Stomach (tissue), 9 donors: ENCODE results near the gene VARS2. TPM values are rescaled to one million over a fixed set of nuclear protein-coding genes. Genes with fewer than 3 reads are reported as not detected.

Experiments
- DNase-seq, 2 donors: peaks; one replicate each; pipeline versions ENCODE4 v3.0.0 to v3.0.0-alpha.2; 2013 to 2019
- H3K27ac ChIP-seq, 5 donors: fragments of 200-600 bp in 4 of 5; sonication (generic) in 4 of 5; one replicate each; pipeline ENCODE4 v1.5.1; 2013 to 2019; ENCODE audit warnings: mild to moderate bottlenecking in 1 of 5, moderate library complexity in 1 of 5
- H3K27me3 ChIP-seq, 3 donors: fragments of 200-600 bp; sonication (generic); one replicate each; pipeline ENCODE4 v1.5.1; 2017 to 2019; ENCODE audit warnings: mixed run types in 1 of 3
- H3K36me3 ChIP-seq, 4 donors: fragments of 200-600 bp; sonication (generic); 1 replicate in 3 of 4; 2 replicates in 1 of 4; pipeline ENCODE4 v1.5.1; 2016 to 2019
- H3K4me1 ChIP-seq, 4 donors: fragments of 200-600 bp; sonication (generic); one replicate each; pipeline ENCODE4 v1.5.1; 2016 to 2019
- H3K4me3 ChIP-seq, 4 donors: fragments of 200-600 bp; sonication (generic) in 3 of 4; one replicate each; pipeline ENCODE4 v1.5.1; 2016 to 2019; ENCODE audit warnings: mild to moderate bottlenecking in 1 of 4
- H3K9me3 ChIP-seq, 4 donors: fragments of 200-600 bp; sonication (generic); one replicate each; pipeline ENCODE4 v1.5.1; 2016 to 2019
- CTCF ChIP-seq, 7 experiments: fragments of 450-650 bp in 4 of 7; fragments of 200-600 bp in 3 of 7; sonication (generic) in 3 of 7; IDR thresholded peaks; one replicate each; pipeline ENCODE4 v1.5.1; 2016 to 2019; ENCODE audit warnings: antibody characterized with exemption in 7 of 7, control low read depth in 2 of 7, mild to moderate bottlenecking in 1 of 7
- EP300 ChIP-seq: sonication (generic); formaldehyde crosslinking; IDR thresholded peaks from one replicate; pipeline ENCODE4 v1.6.1; 2017; ENCODE audit warnings: antibody characterized with exemption
- POLR2A ChIP-seq, 4 donors: fragments of 450-650 bp; IDR thresholded peaks; one replicate each; pipeline ENCODE4 v1.6.1; 2016; ENCODE audit warnings: antibody characterized with exemption in 4 of 4, control low read depth in 2 of 4, mild to moderate bottlenecking in 1 of 4, moderate library complexity in 1 of 4
- POLR2AphosphoS5 ChIP-seq, 3 donors: sonication (generic); formaldehyde crosslinking; IDR thresholded peaks; one replicate each; pipeline ENCODE4 v1.6.1; 2016; ENCODE audit warnings: antibody characterized with exemption in 3 of 3
- whole genome bisulfite sequencing, 5 donors: extraction: QIAGEN DNeasy Blood & Tissue Kit in 3 of 5; methylation state at CpG; one replicate each; pipeline versions ENCODE4 v1.1.5 to v1.1.7; 2013 to 2018; 5-methylcytosine and 5-hydroxymethylcytosine counted together
- intact Hi-C: fragments of 100-400 bp; cut with DNase I; formaldehyde crosslinking; loops from one replicate; pipeline ENCODE4 v1.15.1; 2023; ENCODE audit warnings: low total_unique reads
- polyA plus RNA-seq, 3 donors: library from polyadenylated mRNA; stranded (reverse); fragments of 200-250 nt; gene quantifications; one replicate each; pipeline ENCODE4 v1.2.3, GENCODE V29; 2013
- total RNA-seq, 5 donors: library from RNA; depleted of rRNA; stranded (reverse); fragments of >200 nt; gene quantifications; one replicate each; pipeline versions ENCODE4 v1.1.0 to v1.2.3, GENCODE V29; 2014 to 2016
- donor health status: healthy with polysubstance abuse.
- donor health status: Bipolar disorder and iron deficiency.
- donor health status: healthy.

Gene VARS2
- total and polyA plus RNA-seq, 8 donors = 1.2 to 61.6 (median 21.6) TPM

GRCh38 chr6:30882759-30883684 is 31.0 kb upstream of the VARS2 start:
- intact Hi-C loops = no loop called here
- WGBS, 5 donors = 16 to 41% (median 26%) methylated on average over 11 to 15 of the region's 15 CpGs
- peaks cover 38 to 65% (median 55%) of the 10 kb centered on the region in 4 donors for H3K4me1 ChIP-seq
- H3K4me3 ChIP-seq = peak overlapping the region; percentile 79 to 92 (median 80)
- peak; percentile 88 to 90 for DNase-seq
- peak overlapping the region; percentile 92 to 95 (median 93) for H3K27ac ChIP-seq
- H3K9me3 ChIP-seq = no peaks in the 10 kb centered on the region
- TF ChIP-seq CTCF (IDR thresholded peaks at IDR 0.05) = no peak
- TF ChIP-seq POLR2AphosphoS5 (IDR thresholded peaks at IDR 0.05) = no peak
- no peak for TF ChIP-seq POLR2A (IDR thresholded peaks at IDR 0.05)
- no peak for TF ChIP-seq EP300
- H3K27me3 ChIP-seq = peaks cover 0 to 4% (median 0%) of the 10 kb centered on the region in 3 donors
- H3K36me3 ChIP-seq = no peaks in the 10 kb centered on the region

- H3K27ac ChIP-seq = peak within 1 kb of the TSS; percentile 92 to 95 (median 93)
- H3K4me3 ChIP-seq = peak within 1 kb of the TSS; percentile 79 to 92 (median 80)
- H3K9me3 ChIP-seq = no peaks in the 10 kb centered on the region
- intact Hi-C loops = no loop called here
- DNase-seq = peak; percentile 89 to 95
- 5 to 23% (median 20%) methylated on average over 13 to 60 of the region's 62 CpGs for WGBS, 5 donors
- peaks cover 0 to 5% (median 3%) of the 10 kb centered on the region in 4 donors for H3K36me3 ChIP-seq
- H3K27me3 ChIP-seq = peaks cover 0 to 4% (median 0%) of the 10 kb centered on the region in 3 donors
- H3K4me1 ChIP-seq = peaks cover 38 to 65% (median 54%) of the 10 kb centered on the region in 4 donors
- no peak for TF ChIP-seq EP300
- TF ChIP-seq POLR2AphosphoS5 (IDR thresholded peaks at IDR 0.05) = peak in 2 of 3 donors; percentile 25 to 36
Observed at GRCh38 chr6:30883685-30884520, 30.1 kb upstream of the VARS2 start, which contains the start of gene DDR1. Gene DDR1 (plus strand): TSS chr6:30884519. CDS start chr6:30888730, 4,211 bp downstream.

- Histone ChIP-seq H3K36me3 (peaks cover 0 to 14% (median 12%) of the 10 kb centered on the region in 4 donors), H3K9me3 (no peaks in the 10 kb centered on the region), H3K27me3 (peaks cover 0 to 4% (median 0%) of the 10 kb centered on the region in 3 donors), H3K4me3 (peak overlapping the region; percentile 79 to 92 (median 80)), H3K27ac (peak overlapping the region; percentile 92 to 95 (median 93)), H3K4me1 (peaks cover 38 to 73% (median 57%) of the 10 kb centered on the region in 4 donors)
- 3 to 6% (median 4%) methylated on average over 14 to 59 of the region's 59 CpGs for WGBS, 5 donors
- peak; percentile 43 to 72 for DNase-seq
- intact Hi-C loops = no loop called here
- no peak for TF ChIP-seq POLR2AphosphoS5 (IDR thresholded peaks at IDR 0.05)
- no peak for TF ChIP-seq POLR2A (IDR thresholded peaks at IDR 0.05)
- TF ChIP-seq CTCF (IDR thresholded peaks at IDR 0.05) = no peak
- no peak for TF ChIP-seq EP300
Observed at GRCh38 chr6:30884521-30885480, 29.2 kb upstream of the VARS2 start.

- TF ChIP-seq POLR2A (IDR thresholded peaks at IDR 0.05) (no peak), EP300 (no peak), POLR2AphosphoS5 (IDR thresholded peaks at IDR 0.05) (peak in 2 of 3 donors; percentile 3 to 7), CTCF (IDR thresholded peaks at IDR 0.05) (no peak)
- WGBS, 5 donors = 18 to 27% (median 22%) methylated on average over 7 of the region's 7 CpGs
- intact Hi-C loops = no loop called here
- peak overlapping the region; percentile 92 to 95 (median 93) for H3K27ac ChIP-seq
- H3K9me3 ChIP-seq = no peaks in the 10 kb centered on the region
- DNase-seq = peak; percentile 48 to 91
- peaks cover 3 to 21% (median 20%) of the 10 kb centered on the region in 4 donors for H3K36me3 ChIP-seq
- H3K27me3 ChIP-seq = peaks cover 0 to 4% (median 0%) of the 10 kb centered on the region in 3 donors
- H3K4me3 ChIP-seq = peak overlapping the region; percentile 79 to 92 (median 80)
- peaks cover 38 to 80% (median 63%) of the 10 kb centered on the region in 4 donors for H3K4me1 ChIP-seq
Observed at GRCh38 chr6:30885481-30885998, 28.5 kb upstream of the VARS2 start.
